H1 (cell line): ENCODE data around the gene RNU7-1.

Experiments used
- CREB1 ChIP-seq: IDR thresholded peaks from 2 replicates; pipeline ENCODE4 v1.6.1; 2012; ENCODE audit warnings: inconsistent platforms
- CTCF ChIP-seq, 3 experiments: IDR thresholded peaks; 1 replicate in 2 of 3; 2 replicates in 1 of 3; pipeline versions ENCODE4 v1.5.1 to v1.6.1; 2011; ENCODE audit warnings: low read length in 3 of 3, mild to moderate bottlenecking in 3 of 3, inconsistent platforms in 2 of 3, low read depth in 1 of 3, moderate library complexity in 1 of 3; ENCODE audit not compliant: insufficient read depth in 1 of 3; ENCODE audit errors: control extremely low read depth in 1 of 3
- EGR1 ChIP-seq: IDR thresholded peaks from 2 replicates; pipeline ENCODE4 v1.6.1; 2011; ENCODE audit warnings: low read depth, low read length, borderline replicate concordance
- GABPA ChIP-seq: IDR thresholded peaks from 2 replicates; pipeline ENCODE4 v1.6.1; 2011; ENCODE audit warnings: mild to moderate bottlenecking, low read length, moderate library complexity, borderline replicate concordance; ENCODE audit not compliant: insufficient read depth
- MAX ChIP-seq: IDR thresholded peaks from 2 replicates; pipeline ENCODE4 v1.6.1; 2012; ENCODE audit warnings: inconsistent platforms
- SP2 ChIP-seq: IDR thresholded peaks from 2 replicates; pipeline ENCODE4 v1.6.1; 2012; ENCODE audit warnings: mild to moderate bottlenecking, low read length, inconsistent platforms
- ZNF274 ChIP-seq: IDR thresholded peaks from 2 replicates; pipeline ENCODE4 v1.7.0; 2012; ENCODE audit warnings: low read length, borderline replicate concordance; ENCODE audit errors: extremely low read depth

- TF ChIP-seq EGR1 (no peak), SP2 (no peak), CREB1 (no peak), ZNF274 (no peak), MAX (no peak), CTCF (IDR thresholded peaks at IDR 0.05; ENCODE audit: control extremely low read depth in 1 of 3, insufficient read depth in 1 of 3, low read depth in 1 of 3, low read length in 3 of 3) (no peak), GABPA (no peak)
These were observed 19.8 kb upstream of the RNU7-1 start for GRCh38 chr12:6923851-6924250.
